ENCODE results near the gene CARM1. TPM values are rescaled to one million over a fixed set of nuclear protein-coding genes. Genes with fewer than 3 reads are reported as not detected.

Gene CARM1
- total RNA-seq, 1 experiment from 2014 or later, result 63.7 TPM

GRCh38 chr19:10928563-10929401, 57.4 kb downstream of the CARM1 start, which contains the start of the genes TIMM29 and YIPF2:
TIMM29 (plus strand) TSS chr19:10928811; CDS start chr19:10928823, 12 bp downstream.
YIPF2 (minus strand) TSS chr19:10928639; CDS start chr19:10928410, 229 bp downstream.
- Histone ChIP-seq H3K4me1 (replicated peaks; ENCODE audit: insufficient read depth) (peaks cover 15% of the 10 kb centered on the region), H2AFZ (peak within 1 kb of the TSS; percentile 86), H4K20me1 (ENCODE audit: insufficient read depth) (peaks cover 27% of the 10 kb centered on the region; the same call in 1 of the 2 replicates), H3K9me3 (ENCODE audit: insufficient read depth, low read depth) (no peaks in the 10 kb centered on the region), H3K27me3 (ENCODE audit: insufficient read depth, low read depth) (no peaks in the 10 kb centered on the region), H3K79me2 (ENCODE audit: low read depth) (peaks cover 59% of the 10 kb centered on the region), H3K9me2 (ENCODE audit: insufficient read depth) (no peaks in the 10 kb centered on the region), H3K27ac (no peak within 1 kb of the TSS), H3F3A (ENCODE audit: insufficient read depth, low read depth) (0 out of 2 replicates have a peak, but pooled peaks cover 9% of the 10 kb centered on the region), H3K4me2 (peak within 1 kb of the TSS; percentile 91), H3K4me3 (peak within 1 kb of the TSS; percentile 84), H3K36me3 (ENCODE audit: low read depth) (0 out of 2 replicates have a peak, but pooled peaks cover 6% of the 10 kb centered on the region)
- intact Hi-C loops (cut with micrococcal nuclease; ENCODE audit: unreplicated experiment), result loop anchor here (1.0 kb wide), 2 partner anchors 29 to 57 kb away; partner anchors contain the start of gene CARM1
- ChIA-PET CTCF (no interaction called here), POLR2A (ENCODE audit: unreplicated experiment) (no interaction called here)
- BruUV-seq (replicated peaks), result no TSS peak
- no peak for TF ChIP-seq CTCF (conservative IDR thresholded peaks at IDR 0.05)
- TF ChIP-seq EZH2 (IDR thresholded peaks at IDR 0.05; ENCODE audit: low read depth), result no peak
- DNase-seq, result peak; percentile 96 to 98

- H3K4me1 ChIP-seq (replicated peaks; ENCODE audit: insufficient read depth), result peaks cover 15% of the 10 kb centered on the region
- H3K9me2 ChIP-seq (ENCODE audit: insufficient read depth), result no peaks in the 10 kb centered on the region
- H3K27ac ChIP-seq, result no peak overlapping the region
- intact Hi-C loops (cut with micrococcal nuclease; ENCODE audit: unreplicated experiment), result no loop called here
- TSS peak; percentile 49 for BruUV-seq (replicated peaks)
- H4K20me1 ChIP-seq (ENCODE audit: insufficient read depth), result peaks cover 26% of the 10 kb centered on the region; the same call in 1 of the 2 replicates
- 0 out of 2 replicates have a peak, but pooled peaks cover 6% of the 10 kb centered on the region for H3K36me3 ChIP-seq (ENCODE audit: low read depth)
- no peaks in the 10 kb centered on the region for H3K27me3 ChIP-seq (ENCODE audit: insufficient read depth, low read depth)
- DNase-seq, result no peak
- ChIA-PET CTCF (no interaction called here), POLR2A (ENCODE audit: unreplicated experiment) (no interaction called here)
- peak overlapping the region; percentile 91 for H3K4me2 ChIP-seq
- 0 out of 2 replicates have a peak, but pooled peaks cover 9% of the 10 kb centered on the region for H3F3A ChIP-seq (ENCODE audit: insufficient read depth, low read depth)
- H3K4me3 ChIP-seq, result peak overlapping the region; percentile 84
- H2AFZ ChIP-seq, result peak overlapping the region; percentile 86
- H3K9me3 ChIP-seq (ENCODE audit: insufficient read depth, low read depth), result no peaks in the 10 kb centered on the region
- TF ChIP-seq CTCF (conservative IDR thresholded peaks at IDR 0.05) (no peak), EZH2 (IDR thresholded peaks at IDR 0.05; ENCODE audit: low read depth) (no peak)
- peaks cover 59% of the 10 kb centered on the region for H3K79me2 ChIP-seq (ENCODE audit: low read depth)
Observed at GRCh38 chr19:10929402-10929794, 58.0 kb downstream of the CARM1 start.

GRCh38 chr19:10935371-10936059, 64.2 kb downstream of the CARM1 start:
- H3K4me2 ChIP-seq, result no peak overlapping the region
- TF ChIP-seq EZH2 (IDR thresholded peaks at IDR 0.05; ENCODE audit: low read depth) (no peak), CTCF (conservative IDR thresholded peaks at IDR 0.05) (no peak)
- H3F3A ChIP-seq (ENCODE audit: insufficient read depth, low read depth), result peaks cover 49% of the 10 kb centered on the region
- H3K36me3 ChIP-seq (ENCODE audit: low read depth), result 0 out of 2 replicates have a peak, but pooled peaks cover 4% of the 10 kb centered on the region
- 0 out of 2 replicates have a peak, but pooled peaks cover 11% of the 10 kb centered on the region for H4K20me1 ChIP-seq (ENCODE audit: insufficient read depth)
- H2AFZ ChIP-seq, result no peak overlapping the region
- ChIA-PET CTCF (no interaction called here), POLR2A (ENCODE audit: unreplicated experiment) (no interaction called here)
- BruUV-seq (replicated peaks), result no TSS peak
- H3K4me3 ChIP-seq, result no peak overlapping the region
- no peaks in the 10 kb centered on the region for H3K9me3 ChIP-seq (ENCODE audit: insufficient read depth, low read depth)
- no peaks in the 10 kb centered on the region for H3K27me3 ChIP-seq (ENCODE audit: insufficient read depth, low read depth)
- H3K9me2 ChIP-seq (ENCODE audit: insufficient read depth), result no peaks in the 10 kb centered on the region
- H3K27ac ChIP-seq, result no peak overlapping the region
- H3K79me2 ChIP-seq (ENCODE audit: low read depth), result peaks cover 35% of the 10 kb centered on the region
- DNase-seq, result no peak
- intact Hi-C loops (cut with micrococcal nuclease; ENCODE audit: unreplicated experiment), result loop anchor here (5.0 to 10.0 kb wide), 4 partner anchors 102 to 502 kb away; partner anchors contain the start of genes ODAD3 and PRKCSH
- H3K4me1 ChIP-seq (replicated peaks; ENCODE audit: insufficient read depth), result peaks cover 37% of the 10 kb centered on the region
